Measurements from ENCODE around the gene HSPB2. TPM values are rescaled to one million over a fixed set of nuclear protein-coding genes. Genes with fewer than 3 reads are reported as not detected.

HSPB2 gene
- total RNA-seq, 4 donors from 2014 or later, result 3.1 to 4.6 TPM; not detected in 2

- no peak for TF ChIP-seq CTCF (IDR thresholded peaks at IDR 0.05)
Measured at GRCh38 chr11:111957663-111958444, 45.3 kb downstream of the HSPB2 start.

GRCh38 chr11:111960916-111961315 is 48.4 kb downstream of the HSPB2 start:
- ATAC-seq (ENCODE audit: low FRiP score), result peak; percentile 61
- no peak for TF ChIP-seq CTCF (IDR thresholded peaks at IDR 0.05)
- DNase-seq (ENCODE audit: low spot score), result no peak

More at GRCh38 chr11:111957663-111958444, 45.3 kb downstream of the HSPB2 start:
- ATAC-seq (ENCODE audit: low FRiP score), result no peak
- DNase-seq (ENCODE audit: low spot score), result no peak

- TF ChIP-seq CTCF (IDR thresholded peaks at IDR 0.05), result no peak
- ATAC-seq (ENCODE audit: low FRiP score), result no peak
Measured at GRCh38 chr11:111961389-111962300, 49.1 kb downstream of the HSPB2 start.

More at GRCh38 chr11:111961389-111962300, 49.1 kb downstream of the HSPB2 start:
- DNase-seq (ENCODE audit: low spot score), result no peak

Small RNAs within 50 kb of the gene (small RNA-seq; reads per million reads assigned to genes)
- not detected for gene C11orf52
- gene GNG5P3, result not detected
- not detected for gene RNA5SP351
- gene RPL37AP8, result 0.39 reads per million

Other genes with a start within 250 kb of the HSPB2 start
- gene PPP2R1B, start 146.3 kb upstream of the HSPB2 start, total RNA-seq, result 100 to 1,000 TPM in 2 of 4 donors, 10 to 100 TPM in 2; 30.9 to 139 (median 78.8) TPM
- gene ALG9, start 41.2 kb upstream of the HSPB2 start, total RNA-seq, result 100 to 1,000 TPM in 1 of 4 donors, 10 to 100 TPM in 3; 21.0 to 168 (median 34.7) TPM
- gene FDXACB1, start 33.6 kb upstream of the HSPB2 start, total RNA-seq, result 1 to 10 TPM; 1.1 to 2.7 (median 1.6) TPM
- 10 to 100 TPM; 12.2 to 40.0 (median 20.2) TPM for gene CFAP68, start 33.2 kb upstream of the HSPB2 start, total RNA-seq
- gene CRYAB, start 964 bp upstream of the HSPB2 start, total RNA-seq, result 1,000 to 10,000 TPM in 1 of 4 donors, 100 to 1,000 TPM in 2, 10 to 100 TPM in 1; 82.4 to 1,340 (median 304) TPM
- 1 to 10 TPM in 3 of 4 donors, not detected in 1; 3.4 to 7.9 (median 7.5) TPM for gene C11orf52, start 6.2 kb downstream of the HSPB2 start, total RNA-seq
- 10 to 100 TPM; 36.4 to 79.3 (median 40.7) TPM for gene DIXDC1, start 24.6 kb downstream of the HSPB2 start, total RNA-seq
- 10 to 100 TPM; 20.5 to 61.6 (median 36.1) TPM for gene DLAT, start 112.7 kb downstream of the HSPB2 start, total RNA-seq
- gene PIH1D2, start 161.3 kb downstream of the HSPB2 start, total RNA-seq, result 1 to 10 TPM in 2 of 4 donors, under 1 TPM in 1, not detected in 1; 0.48 to 2.4 (median 1.8) TPM
- 10 to 100 TPM; 11.0 to 15.4 (median 11.1) TPM for gene NKAPD1, start 161.6 kb downstream of the HSPB2 start, total RNA-seq
- 10 to 100 TPM; 31.5 to 37.1 (median 33.9) TPM for gene TIMM8B, start 174.0 kb downstream of the HSPB2 start, total RNA-seq
- gene SDHD, start 174.1 kb downstream of the HSPB2 start, total RNA-seq, result 100 to 1,000 TPM in 2 of 4 donors, 10 to 100 TPM in 2; 85.0 to 145 (median 104) TPM

Data from omental fat pad (tissue), 4 donors.